Activated gamma-delta T cell (primary cell): Measurements from ENCODE around the gene EIF4E2.

Source experiments
- DNase-seq: peaks from one replicate; lab custom pipeline; 2025; lab: John Stamatoyannopoulos, UW

Gene EIF4E2

DNA sequence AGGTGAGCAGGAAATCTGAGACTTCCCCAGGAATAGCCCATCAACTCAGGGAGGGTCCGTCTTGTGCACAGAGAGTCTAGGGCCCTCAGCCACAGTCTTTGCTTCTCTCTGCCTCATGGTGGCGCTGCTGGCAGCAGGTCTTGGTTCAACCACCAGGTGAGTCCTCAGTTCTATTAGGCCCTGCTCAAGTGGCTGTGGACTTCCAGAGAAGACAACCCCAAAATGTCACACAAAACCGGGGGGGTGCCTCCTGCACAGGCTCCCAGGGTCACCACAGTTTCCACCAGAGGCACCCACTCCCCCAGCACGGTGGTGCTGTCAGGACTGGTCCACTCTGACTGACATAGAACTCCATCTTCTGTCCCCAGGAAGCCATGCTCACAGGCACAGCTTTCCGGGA lies 13.4 kb upstream of the EIF4E2 start:
- DNase-seq, result no peak

DNA sequence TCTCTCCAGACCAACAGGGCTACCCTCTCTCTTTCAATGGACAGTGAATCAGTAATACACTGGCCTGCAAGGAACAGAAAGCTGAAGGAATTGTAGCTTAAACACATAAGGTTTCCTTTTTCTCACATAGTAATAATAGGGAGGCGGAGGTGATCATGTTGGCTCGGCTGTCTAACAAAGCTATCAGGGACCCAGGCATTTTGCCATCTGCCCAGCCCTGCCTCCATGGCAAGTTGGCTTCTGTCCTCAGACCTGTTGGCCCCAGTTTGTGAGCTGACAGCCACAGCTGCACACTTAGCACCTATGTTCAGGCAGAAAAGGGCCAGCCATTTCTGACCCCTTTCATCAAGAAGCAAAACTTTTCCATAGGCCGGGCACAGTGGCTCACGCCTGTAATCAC lies 13.0 kb upstream of the EIF4E2 start:
- no peak for DNase-seq

DNA sequence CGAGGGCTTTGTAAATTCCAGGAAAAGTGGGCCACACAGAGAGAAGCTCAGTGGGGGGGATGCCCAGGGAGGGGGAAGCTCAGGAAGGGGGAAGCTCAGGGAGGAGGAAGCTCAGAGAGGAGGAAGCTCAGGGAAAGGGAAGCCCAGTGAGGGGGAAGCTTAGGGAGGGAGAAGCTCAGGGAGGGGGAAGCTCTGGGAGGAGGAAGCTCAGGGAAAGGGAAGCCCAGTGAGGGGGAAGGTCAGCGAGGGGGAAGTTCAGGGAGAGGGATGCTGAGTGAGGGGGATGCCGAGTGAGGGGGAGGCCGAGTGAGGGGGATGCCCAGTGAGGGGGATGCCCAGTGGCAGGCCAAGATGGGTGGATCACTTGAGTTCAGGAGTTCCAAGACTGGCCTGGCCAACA lies 11.8 kb upstream of the EIF4E2 start:
- no peak for DNase-seq

DNA sequence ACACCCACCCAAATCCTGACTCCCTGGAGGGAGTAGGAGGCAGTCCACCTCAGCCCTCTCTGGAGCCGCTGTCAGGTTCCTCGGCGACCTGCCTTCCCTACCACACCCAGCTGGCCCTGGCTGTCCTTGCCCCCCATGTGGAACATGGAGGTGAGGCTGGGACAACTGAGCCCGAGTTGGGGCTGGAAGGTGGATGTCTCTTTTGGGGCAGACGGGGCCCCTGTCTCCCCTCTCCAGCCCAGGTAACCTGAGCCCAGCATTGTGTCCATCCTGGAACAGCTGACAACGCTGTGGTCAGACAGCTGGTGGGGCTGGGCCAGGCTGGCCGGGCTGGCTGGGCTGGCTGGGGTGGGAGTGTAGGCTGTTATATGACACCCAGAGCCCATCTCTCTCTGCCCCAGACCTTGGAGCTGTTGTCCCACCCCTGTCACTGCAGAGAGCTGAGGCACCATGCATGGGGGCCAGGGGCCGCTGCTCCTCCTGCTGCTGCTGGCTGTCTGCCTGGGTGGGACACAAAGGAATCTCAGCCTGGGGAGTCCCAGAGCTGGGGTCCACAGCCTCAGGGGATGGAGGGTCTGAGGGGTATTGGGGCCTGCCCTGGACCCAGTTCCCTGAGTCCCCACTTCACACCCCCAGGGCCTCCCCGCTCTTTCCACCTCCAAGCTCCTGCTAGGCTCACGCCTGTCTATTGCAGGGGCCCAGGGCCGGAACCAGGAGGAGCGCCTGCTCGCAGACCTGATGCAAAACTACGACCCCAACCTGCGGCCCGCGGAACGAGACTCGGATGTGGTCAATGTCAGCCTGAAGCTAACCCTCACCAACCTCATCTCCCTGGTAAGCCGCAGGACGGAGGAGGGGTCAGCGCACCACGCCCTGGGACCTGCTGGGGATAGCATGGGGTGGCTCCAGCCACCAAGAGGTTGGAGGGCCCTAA lies 10.9 kb upstream of the EIF4E2 start, which contains the start of gene CHRNG:
TSS of gene CHRNG (plus strand) at position 395 of the 934 bp plus-strand sequence. CDS start at position 451, 56 bp downstream.
- DNase-seq, result no peak

DNA sequence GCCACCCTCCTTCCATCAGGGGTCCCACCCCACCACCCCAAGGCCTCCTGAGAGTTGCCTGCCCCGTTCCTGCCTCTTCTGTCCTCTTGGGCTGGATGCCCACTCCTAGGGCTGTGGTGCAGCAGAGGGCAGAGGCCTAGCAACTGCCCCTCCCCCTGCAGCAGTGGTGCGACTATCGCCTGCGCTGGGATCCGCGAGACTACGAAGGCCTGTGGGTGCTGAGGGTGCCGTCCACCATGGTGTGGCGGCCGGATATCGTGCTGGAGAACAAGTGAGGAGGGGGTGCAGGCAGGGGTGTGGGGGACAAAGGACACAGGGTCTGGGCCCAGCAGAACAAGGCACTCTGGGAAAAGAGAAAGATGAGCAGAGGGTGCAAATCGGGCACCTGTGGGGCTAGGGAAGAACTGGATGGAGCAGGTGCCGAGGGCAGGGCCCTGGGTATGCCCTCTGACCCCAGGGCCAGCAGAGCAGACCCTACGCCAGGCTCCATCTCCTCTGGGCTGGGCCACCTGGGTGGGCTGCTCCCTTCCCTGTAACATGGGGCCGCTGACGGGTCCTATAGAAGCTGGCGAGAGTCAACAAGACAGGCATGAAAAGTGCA lies 9.9 kb upstream of the EIF4E2 start:
- DNase-seq, result no peak

DNA sequence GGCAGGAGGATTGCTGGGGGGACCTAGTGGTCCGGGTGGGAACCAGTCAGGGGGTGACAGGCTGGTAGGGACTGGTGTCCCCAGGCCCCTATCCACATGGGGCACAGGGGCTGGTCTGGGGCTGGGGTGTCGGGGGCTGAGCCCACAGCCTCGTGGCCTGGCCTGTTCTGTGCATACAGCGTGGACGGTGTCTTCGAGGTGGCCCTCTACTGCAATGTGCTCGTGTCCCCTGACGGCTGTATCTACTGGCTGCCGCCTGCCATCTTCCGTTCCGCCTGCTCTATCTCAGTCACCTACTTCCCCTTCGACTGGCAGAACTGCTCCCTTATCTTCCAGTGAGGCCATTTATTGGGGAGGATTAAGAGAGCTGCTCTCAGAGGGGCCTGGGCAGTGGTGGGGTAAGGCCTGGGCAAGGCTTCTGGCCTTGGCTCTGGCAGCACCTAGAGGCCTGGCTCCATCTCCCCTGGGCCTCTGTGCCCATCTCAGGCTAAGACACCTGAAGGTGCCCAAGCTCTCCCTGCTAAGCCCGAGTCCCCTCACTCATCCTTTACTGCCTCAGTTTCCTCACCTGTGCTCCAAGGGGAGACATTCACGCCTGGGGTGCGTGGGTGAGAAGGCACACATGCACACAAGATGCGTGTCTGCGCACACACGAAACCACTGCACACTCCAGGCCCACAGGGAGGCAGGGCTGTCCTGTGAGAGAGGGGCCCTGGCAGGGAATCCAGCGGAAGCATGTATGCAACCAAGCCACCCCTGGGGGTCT lies 9.1 kb upstream of the EIF4E2 start:
- no peak for DNase-seq

DNA sequence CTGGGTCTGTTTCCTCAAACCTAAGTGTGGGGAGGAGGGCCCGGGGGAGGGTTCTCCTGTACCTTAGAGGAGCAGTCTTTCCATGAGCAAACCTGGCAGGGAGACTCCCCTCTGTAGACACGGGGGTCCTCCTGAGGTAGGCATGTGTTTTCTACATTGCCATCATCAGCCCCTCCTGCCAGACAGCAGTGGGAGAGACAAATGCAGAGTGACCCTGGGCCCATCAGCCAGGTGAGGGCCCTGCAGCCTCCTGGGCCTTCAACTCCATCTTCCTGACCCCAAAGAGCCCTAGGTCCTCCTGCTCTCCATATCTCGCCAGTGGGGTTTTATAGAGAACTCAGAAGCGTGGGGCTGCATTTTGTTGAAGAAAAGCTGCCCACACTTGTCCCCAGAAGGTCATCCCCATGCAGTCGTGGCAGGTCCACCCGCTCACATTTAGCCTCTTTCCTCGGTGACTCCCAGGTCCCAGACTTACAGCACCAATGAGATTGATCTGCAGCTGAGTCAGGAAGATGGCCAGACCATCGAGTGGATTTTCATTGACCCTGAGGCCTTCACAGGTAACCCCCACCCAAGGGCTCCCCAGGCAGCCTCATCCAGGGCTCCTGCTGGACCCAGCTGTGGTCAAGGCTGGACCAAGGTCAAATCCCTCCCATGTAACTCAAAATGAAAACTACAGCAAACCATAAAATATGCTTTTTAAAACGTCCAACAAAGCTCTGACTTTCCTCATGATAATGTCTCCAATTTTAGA lies 8.4 kb upstream of the EIF4E2 start:
- no peak for DNase-seq

DNA sequence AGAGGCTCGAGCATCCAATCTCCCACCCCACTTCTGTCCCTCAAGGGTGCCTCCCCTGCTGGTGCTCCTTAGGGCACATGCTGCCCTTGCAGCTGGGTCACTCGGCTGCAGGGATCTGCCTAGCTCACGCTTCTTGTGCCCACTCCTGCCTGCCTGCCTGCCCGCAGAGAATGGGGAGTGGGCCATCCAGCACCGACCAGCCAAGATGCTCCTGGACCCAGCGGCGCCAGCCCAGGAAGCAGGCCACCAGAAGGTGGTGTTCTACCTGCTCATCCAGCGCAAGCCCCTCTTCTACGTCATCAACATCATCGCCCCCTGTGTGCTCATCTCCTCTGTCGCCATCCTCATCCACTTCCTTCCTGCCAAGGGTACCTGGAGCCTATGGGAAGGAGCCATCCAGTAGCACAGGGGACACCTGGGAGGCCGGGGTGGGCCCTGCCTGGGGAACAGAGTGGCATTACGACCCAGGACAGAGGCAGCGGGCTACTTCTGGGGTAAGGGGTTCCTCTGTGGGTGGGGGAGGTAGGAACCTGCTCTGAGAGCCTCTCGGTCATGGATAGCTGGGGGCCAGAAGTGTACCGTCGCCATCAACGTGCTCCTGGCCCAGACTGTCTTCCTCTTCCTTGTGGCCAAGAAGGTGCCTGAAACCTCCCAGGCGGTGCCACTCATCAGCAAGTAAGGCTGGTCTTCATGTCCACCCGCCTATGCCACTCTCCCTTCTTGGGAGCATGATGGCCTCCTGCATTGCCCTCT lies 7.6 kb upstream of the EIF4E2 start:
- no peak for DNase-seq

DNA sequence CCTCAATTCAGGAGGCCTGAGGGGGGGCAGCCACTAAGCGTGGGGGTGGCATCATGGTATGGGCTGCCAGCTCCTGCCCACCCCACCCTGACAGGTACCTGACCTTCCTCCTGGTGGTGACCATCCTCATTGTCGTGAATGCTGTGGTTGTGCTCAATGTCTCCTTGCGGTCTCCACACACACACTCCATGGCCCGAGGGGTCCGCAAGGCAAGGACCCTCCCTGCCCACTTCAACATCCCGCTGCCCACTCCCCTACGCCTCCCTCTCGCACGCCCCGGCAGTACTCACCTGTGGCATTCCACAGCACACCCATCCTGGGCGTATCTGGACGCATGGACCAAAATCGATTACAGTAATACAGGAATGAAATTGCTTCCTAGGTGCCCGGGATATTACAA lies 7.0 kb upstream of the EIF4E2 start:
- DNase-seq, result no peak

DNA sequence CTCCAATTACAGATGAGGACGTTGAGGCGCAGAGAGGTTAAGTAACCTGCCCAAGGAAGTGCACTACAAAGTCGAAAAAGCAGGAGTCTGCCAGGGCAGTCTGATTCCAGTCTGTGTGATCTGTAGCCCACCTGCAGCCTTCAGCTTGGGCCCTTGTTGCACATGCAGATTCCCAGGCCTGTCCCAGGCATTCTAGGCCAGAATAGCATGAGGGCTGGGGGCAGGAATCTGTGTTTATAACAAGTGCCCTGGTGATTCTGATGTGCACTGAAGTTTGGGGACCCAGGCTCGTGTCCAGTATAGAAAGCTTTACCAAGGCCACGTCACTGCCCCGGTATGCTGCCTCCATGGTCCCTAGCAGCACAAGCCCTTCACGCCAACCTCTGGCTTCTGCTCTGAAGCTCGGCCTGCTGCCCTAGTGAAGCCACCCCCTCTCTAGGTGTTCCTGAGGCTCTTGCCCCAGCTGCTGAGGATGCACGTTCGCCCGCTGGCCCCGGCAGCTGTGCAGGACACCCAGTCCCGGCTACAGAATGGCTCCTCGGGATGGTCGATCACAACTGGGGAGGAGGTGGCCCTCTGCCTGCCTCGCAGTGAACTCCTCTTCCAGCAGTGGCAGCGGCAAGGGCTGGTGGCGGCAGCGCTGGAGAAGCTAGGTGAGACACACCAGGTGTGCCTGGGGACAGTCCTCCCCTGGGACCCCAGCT lies 6.4 kb upstream of the EIF4E2 start:
- DNase-seq, result no peak

DNA sequence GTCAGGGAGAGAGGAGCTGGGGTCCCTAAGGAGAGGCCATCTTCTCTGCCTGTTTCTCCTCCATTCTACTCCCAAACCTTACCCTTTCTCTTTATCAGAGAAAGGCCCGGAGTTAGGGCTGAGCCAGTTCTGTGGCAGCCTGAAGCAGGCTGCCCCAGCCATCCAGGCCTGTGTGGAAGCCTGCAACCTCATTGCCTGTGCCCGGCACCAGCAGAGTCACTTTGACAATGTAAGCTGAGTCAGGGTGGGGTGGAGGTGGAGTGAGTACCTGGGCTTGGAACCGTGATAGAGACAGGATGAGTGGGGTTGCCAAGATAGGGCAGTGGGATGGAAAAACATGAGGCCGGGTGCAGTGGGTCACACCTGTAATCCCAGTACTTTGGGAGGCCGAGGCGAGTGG lies 5.8 kb upstream of the EIF4E2 start:
- DNase-seq, result no peak

DNA sequence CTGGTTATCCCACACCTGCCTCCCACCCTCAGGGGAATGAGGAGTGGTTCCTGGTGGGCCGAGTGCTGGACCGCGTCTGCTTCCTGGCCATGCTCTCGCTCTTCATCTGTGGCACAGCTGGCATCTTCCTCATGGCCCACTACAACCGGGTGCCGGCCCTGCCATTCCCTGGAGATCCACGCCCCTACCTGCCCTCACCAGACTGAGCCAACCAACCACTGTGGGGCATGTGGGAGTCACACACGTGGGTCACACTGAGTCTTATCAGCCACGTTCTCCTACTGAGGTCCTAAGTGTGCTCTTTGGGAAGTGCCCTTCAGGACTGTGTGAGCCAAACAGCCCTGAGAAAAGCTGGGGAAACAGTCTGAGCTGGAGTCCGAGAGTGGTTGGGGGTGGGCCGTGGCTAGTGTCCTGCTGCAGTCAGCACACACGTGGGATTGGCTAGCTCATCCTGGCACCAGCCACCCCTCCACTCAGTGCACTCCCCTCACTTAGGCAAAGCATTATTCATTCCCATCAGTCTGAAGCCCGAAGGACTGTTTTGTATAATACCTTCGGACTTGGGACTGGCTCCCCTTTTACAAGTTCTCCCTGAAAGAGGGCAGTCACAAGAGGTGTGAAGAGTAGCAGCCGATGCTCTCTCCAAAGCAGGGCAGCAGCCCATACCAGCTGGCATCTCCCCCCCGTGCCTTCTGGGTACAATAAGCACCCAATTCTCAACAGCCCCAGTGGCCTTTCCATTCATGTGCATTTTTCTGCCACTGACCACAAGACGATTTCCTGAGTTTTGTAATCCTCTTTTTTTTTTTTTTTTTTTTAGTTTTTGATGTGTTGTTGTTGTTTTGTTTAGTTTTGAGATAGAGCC lies 4.7 kb upstream of the EIF4E2 start:
- DNase-seq, result no peak

DNA sequence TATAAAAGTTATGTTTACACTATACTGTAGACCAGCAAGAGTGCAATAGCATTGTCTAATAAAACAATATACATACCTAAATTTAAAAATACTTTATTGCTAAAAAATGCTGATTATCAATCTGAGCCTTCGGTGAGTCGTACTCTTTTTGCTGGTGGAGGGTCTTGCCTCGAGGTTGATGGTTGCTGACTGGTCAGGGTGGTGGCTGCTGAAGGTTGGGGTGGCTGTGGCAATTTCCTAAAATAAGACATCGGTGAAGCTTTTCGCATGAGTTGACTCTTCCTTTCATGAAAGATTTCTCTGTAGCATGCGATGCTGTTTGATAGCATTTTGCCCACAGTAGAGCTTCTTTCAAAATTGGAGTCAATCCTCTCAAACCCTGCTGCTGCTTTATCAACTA lies 2.5 kb upstream of the EIF4E2 start:
- DNase-seq, result no peak

DNA sequence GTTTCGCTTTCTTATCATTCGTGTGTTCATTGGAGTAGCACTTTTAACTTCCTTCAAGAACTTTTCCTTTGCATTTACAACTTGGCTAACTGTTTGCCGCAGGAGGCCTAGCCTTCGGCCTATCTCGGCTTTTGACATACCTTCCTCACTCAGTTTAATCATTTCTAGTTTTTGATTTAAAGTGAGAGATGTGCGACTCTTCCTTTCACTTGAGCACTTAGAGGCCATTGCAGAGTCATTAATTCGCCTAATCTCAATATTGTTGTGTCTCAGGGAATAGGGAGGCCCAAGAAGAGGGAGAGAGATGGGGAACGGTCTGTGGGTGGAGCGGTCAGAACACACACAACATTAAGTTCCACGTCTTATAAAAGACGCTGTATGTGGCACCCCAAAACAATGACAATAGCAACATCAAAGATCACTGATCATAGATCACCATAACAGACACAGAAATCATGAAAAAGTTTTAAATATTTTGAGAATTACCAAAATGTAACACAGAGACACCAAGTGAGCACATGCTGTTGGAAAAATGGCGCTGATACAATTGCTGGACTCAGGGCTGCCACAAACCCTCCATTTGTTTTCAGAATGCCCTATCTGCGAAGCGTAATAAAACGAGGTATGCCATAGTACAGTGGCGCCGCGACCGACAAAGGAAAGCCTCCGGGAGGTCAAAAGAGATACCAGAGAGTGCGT lies 685 bp upstream of the EIF4E2 start:
- DNase-seq, result no peak

DNA sequence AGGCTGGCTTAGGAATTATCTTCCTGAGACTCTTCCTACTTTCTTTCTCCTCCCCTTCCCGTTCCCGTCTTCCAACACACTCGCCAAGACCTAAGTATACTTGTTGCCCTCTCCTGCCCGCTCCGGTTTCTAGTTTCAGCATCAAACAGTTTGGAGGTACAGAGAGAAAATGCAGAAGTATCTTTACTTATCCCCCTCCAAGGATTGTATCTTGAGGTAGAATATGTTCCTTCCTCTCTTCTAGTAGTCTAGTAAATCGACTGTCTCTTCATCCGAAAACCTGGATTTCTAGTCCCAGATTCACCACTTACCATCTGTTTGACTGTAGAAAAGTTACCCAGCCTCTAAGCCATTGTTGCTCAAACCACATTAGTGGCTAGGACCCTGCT lies 755 bp downstream of the EIF4E2 start:
- no peak for DNase-seq

DNA sequence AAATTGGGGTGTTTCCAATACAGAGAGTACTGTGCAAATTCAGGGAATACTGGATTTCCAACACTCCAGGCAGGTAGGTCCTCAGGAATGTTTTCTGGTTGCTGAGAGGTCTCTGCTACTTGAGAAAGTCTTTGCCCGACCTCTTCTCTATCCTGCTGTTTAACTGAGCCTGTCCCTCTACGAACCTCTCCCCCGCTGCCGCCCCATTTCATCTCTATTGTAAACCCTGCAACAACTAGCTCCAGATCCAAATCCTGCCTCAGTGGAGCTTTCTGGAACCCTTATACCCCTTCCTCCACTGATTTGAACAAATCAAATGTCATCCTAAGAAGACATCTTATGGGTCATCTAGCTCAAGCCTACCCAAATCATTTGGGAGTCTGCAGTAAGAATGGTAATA lies 1.3 kb downstream of the EIF4E2 start:
- DNase-seq, result no peak

DNA sequence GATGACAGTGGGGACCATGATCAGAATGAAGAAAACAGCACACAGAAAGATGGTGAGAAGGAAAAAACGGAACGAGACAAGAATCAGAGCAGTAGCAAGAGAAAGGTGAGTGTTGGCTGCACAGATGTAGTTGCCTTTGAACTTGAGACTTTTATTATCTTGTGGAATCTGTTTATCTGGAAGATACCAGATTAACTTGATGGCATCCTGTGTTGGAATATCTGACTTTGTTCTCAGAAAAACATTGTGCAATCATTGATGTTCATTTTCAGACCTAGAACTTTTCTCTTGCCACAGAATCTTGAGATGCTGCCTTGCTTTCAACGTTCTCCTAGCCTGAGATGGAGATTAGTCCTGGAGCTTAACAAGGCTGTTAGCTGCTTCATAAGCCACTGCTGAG lies 5.9 kb downstream of the EIF4E2 start:
- no peak for DNase-seq

DNA sequence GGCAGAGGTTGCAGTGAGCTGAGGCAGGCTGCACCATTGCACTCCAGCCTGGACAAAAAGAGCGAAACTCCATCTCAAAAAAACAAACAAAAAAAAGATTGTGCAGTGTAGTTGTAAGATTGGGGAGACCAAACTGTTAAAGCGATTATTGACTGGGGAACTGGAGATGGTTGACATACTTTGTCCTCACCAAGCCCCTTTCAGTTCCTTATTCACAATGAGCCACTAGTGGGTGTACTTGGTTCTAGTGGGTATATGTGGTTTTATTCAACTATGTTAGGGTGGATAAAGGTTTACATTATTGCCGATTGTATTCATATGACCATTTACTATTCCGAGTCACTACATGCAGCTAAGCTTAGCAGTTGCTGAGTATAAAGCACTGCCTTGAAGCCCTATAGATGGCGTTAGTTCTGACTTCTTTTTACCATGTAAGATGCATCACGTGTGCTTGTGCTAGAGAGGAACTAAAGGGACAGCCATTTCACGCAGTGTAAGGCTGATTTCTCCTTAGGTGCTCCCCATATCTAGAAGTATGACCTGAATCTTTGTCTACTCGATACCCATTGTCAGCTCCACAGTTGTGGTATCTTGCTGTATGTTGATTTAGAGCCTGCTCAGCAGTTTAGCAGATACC lies 12.1 kb downstream of the EIF4E2 start:
- no peak for DNase-seq

DNA sequence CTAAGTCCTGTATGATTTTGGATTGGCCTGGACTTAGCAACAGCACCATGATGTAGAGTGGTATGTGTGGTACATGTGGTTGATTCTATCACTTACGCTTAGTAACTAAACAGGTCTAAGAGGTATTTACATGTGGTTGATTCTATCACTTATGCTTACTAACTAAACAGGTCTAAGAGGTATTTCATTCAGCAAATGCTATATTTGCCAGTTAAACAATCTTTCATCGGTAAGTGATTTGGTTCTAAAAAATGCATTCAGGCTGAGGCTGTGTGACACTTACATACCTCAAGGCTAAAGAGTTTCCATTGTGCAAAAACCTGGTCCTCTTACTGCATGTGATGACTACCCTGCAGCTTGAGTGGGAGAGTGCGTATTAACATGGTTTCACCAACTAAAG lies 13.1 kb downstream of the EIF4E2 start:
- DNase-seq, result no peak
